H1 (cell line): Measurements from ENCODE around the gene FNIP2. TPM values are rescaled to one million over a fixed set of nuclear protein-coding genes. Genes with fewer than 3 reads are reported as not detected.

Source experiments
- EP300 ChIP-seq, 2 experiments: IDR thresholded peaks; 1 replicate in 1 of 2; 2 replicates in 1 of 2; pipeline ENCODE4 v1.6.1; 2011 to 2012; ENCODE audit warnings: low read depth in 2 of 2, low read length in 2 of 2, mild to moderate bottlenecking in 2 of 2, borderline replicate concordance in 1 of 2, inconsistent platforms in 1 of 2, moderate library complexity in 1 of 2
- YY1 ChIP-seq: IDR thresholded peaks from 2 replicates; pipeline ENCODE4 v1.6.1; 2011; ENCODE audit warnings: low read depth, mild to moderate bottlenecking, low read length
- polyA plus RNA-seq, 7 experiments: library from polyadenylated mRNA; depleted of rRNA in 3 of 7; stranded (reverse) in 5 of 7; unstranded in 2 of 7; fragments of >200 nt in 5 of 7; fragments of 200-250 nt in 2 of 7; gene quantifications; 1 replicate in 5 of 7; 2 replicates in 1 of 7; 4 replicates in 1 of 7; pipeline versions ENCODE4 v1.2.1 to v1.2.3, GENCODE V29; 2011 to 2013; ENCODE audit warnings: missing spikeins in 2 of 7, mixed read lengths in 2 of 7
- total RNA-seq: library from RNA; stranded (reverse); fragmentation: NEBNext Ultra II Directional; extraction: Animal tissue kit (Norgen Biotek cat#: 25700); gene quantifications from 2 replicates; pipeline ENCODE4 v1.2.1, GENCODE V29; 2021

FNIP2 gene
- total and polyA plus RNA-seq, 2 of the 8 experiments (the other 6 are each of a cell fraction or from before 2014, with no cell fraction given): 4.0 to 13.0 TPM

- TF ChIP-seq EP300 (IDR thresholded peaks at IDR 0.05; ENCODE audit: borderline replicate concordance in 1 of 2, low read depth in 2 of 2, low read length in 2 of 2): no peak
- TF ChIP-seq YY1: no peak
Observed at GRCh38 chr4:158871335-158871724, 102.5 kb downstream of the FNIP2 start (continued).
